SK-N-SH treated with all-trans-retinoic acid at 6 μM for 48 hours (cell line): Measurements from ENCODE around the gene ARHGAP1.

Experiments used
- ARNTL ChIP-seq: fragments of 450-650 bp; formaldehyde crosslinking; IDR thresholded peaks from 2 replicates; pipeline ENCODE4 v1.5.0; 2020; ENCODE audit warnings: low read depth, mild to moderate bottlenecking, moderate library complexity, borderline replicate concordance
- OSR1 ChIP-seq: fragments of 250-450 bp; sonication (Bioruptor Pico); IDR thresholded peaks from 2 replicates; pipeline ENCODE4 v1.8.0; 2022; ENCODE audit warnings: moderate library complexity, mild to moderate bottlenecking, inconsistent platforms

DNA sequence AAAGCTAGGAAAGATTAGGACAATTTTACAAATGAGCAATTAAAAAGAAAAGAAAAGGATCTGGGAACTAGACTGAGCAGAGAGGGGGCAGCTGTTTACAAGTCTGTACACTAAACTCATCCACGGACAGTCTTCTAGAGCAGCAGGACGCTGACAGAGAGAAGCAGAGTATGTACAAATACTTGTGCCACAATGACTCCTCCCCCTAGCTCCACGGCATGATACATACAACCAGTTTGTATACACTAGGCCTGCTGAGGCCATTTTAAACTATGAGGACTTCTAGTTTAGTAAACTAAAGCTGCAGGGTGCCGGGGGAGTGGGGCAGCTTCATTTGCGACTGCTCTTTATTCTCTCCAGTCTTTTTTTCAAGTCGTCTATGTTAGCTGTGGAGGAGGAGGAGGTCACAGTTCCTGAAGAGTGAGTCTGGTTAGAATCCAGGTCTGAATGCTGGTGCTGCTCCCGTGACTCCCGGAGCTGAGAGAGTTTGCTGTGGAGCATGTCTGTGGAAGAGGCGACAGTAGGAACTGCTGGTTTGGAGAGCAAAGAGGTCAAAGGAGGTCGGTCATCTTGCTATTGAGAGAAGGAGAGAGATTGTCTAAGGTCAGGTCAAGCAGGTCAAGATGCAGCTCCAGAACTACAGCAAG is 43.4 kb upstream of the ARHGAP1 start:
- TF ChIP-seq OSR1 (no peak), ARNTL (CRISPR knock-in tag) (no peak)
